PFSK-1 (cell line): ENCODE results near the gene BUB1.

Experiments
- POLR2AphosphoS5 ChIP-seq: IDR thresholded peaks from 2 replicates; pipeline ENCODE4 v1.6.1; 2012; ENCODE audit warnings: low read depth, mild to moderate bottlenecking, control low read depth, low read length, moderate library complexity
- TAF1 ChIP-seq: IDR thresholded peaks from 2 replicates; pipeline ENCODE4 v1.6.1; 2012; ENCODE audit warnings: low read length, control low read depth, borderline replicate concordance; ENCODE audit not compliant: insufficient read depth
- TF ChIP-seq, protein P1 (sequence below), 2 experiments: IDR thresholded peaks; 2 replicates each; pipeline versions ENCODE4 v1.6.1 to v1.8.0; 2011 to 2012; ENCODE audit warnings: low read depth in 2 of 2, low read length in 2 of 2, control low read depth in 1 of 2, inconsistent platforms in 1 of 2, mild to moderate bottlenecking in 1 of 2, moderate library complexity in 1 of 2; ENCODE audit not compliant: insufficient read depth in 1 of 2

DNA sequence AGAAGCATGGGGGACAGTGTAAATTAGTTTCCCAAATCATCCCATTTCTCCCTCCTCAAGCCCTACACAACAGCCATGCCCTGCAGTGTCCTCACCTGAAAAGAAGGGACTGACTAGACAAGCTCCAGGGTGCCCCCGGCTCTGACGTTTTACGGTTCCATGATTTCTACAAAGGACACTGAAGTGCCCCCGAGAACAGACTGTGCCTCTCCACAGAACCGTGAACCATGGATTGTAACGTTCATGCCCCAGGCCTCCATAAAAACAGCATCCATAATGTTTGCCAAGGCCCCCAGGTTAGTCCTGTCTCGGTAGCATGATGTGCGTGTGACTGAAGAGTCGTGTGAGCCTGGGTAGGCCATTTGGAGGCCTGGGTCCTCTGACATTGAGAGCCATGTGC, 47.5 kb upstream of the BUB1 start:
- TF ChIP-seq POLR2AphosphoS5 (no peak), TAF1 (no peak)
- TF ChIP-seq, protein P1, sequence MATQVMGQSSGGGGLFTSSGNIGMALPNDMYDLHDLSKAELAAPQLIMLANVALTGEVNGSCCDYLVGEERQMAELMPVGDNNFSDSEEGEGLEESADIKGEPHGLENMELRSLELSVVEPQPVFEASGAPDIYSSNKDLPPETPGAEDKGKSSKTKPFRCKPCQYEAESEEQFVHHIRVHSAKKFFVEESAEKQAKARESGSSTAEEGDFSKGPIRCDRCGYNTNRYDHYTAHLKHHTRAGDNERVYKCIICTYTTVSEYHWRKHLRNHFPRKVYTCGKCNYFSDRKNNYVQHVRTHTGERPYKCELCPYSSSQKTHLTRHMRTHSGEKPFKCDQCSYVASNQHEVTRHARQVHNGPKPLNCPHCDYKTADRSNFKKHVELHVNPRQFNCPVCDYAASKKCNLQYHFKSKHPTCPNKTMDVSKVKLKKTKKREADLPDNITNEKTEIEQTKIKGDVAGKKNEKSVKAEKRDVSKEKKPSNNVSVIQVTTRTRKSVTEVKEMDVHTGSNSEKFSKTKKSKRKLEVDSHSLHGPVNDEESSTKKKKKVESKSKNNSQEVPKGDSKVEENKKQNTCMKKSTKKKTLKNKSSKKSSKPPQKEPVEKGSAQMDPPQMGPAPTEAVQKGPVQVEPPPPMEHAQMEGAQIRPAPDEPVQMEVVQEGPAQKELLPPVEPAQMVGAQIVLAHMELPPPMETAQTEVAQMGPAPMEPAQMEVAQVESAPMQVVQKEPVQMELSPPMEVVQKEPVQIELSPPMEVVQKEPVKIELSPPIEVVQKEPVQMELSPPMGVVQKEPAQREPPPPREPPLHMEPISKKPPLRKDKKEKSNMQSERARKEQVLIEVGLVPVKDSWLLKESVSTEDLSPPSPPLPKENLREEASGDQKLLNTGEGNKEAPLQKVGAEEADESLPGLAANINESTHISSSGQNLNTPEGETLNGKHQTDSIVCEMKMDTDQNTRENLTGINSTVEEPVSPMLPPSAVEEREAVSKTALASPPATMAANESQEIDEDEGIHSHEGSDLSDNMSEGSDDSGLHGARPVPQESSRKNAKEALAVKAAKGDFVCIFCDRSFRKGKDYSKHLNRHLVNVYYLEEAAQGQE (IDR thresholded peaks at IDR 0.05; ENCODE audit: insufficient read depth in 1 of 2, low read depth in 2 of 2, low read length in 2 of 2) = no peak
